ENCODE measurements around the gene BUD23.
A peak's percentile ranks its signal among the peaks of the same experiment; 100 is the strongest.

The BUD23 gene

GRCh38 chr7:73668886-73669230 lies 14.5 kb upstream of the BUD23 start:
- Histone ChIP-seq H2AFZ (ENCODE audit: low read depth, low read length) (no peak overlapping the region), H3K27me3 (ENCODE audit: insufficient read depth, low read length, poor library complexity) (peaks cover 6% of the 10 kb centered on the region), H3K9me3 (ENCODE audit: insufficient read depth, low read length, severe bottlenecking) (no peaks in the 10 kb centered on the region), H3K4me1 (ENCODE audit: insufficient read depth, low read length) (peaks cover 11% of the 10 kb centered on the region), H3K9ac (ENCODE audit: low read depth, low read length) (peak overlapping the region; percentile 59; the same call in 1 of the 2 replicates), H3K27ac (ENCODE audit: low read length) (no peak overlapping the region), H3K79me2 (ENCODE audit: insufficient read depth, low read length) (no peaks in the 10 kb centered on the region), H3K4me2 (ENCODE audit: insufficient read depth, low read length) (peak overlapping the region; percentile 76), H3K4me3 (ENCODE audit: low read depth in 1 of 2, low read length in 2 of 2) (peak overlapping the region in 1 of 2 experiments; percentile 56; a peak in 2 of 4 replicates), H3K36me3 (ENCODE audit: insufficient read depth, low read length) (no peaks in the 10 kb centered on the region), H4K20me1 (ENCODE audit: insufficient read depth, low read length) (no peaks in the 10 kb centered on the region)
- ATAC-seq (ENCODE audit: insufficient read depth, low read depth): no peak
- DNase-seq: no peak
- no peak for TF ChIP-seq EZH2 (IDR thresholded peaks at IDR 0.05; ENCODE audit: borderline replicate concordance, low read depth, low read length, severe bottlenecking)
- no peak for TF ChIP-seq CTCF (IDR thresholded peaks at IDR 0.05; ENCODE audit: borderline replicate concordance, extremely low read depth, low read length, poor library complexity, severe bottlenecking)

- Histone ChIP-seq H3K4me3 (ENCODE audit: low read depth in 1 of 2, low read length in 2 of 2) (no peak overlapping the region), H2AFZ (ENCODE audit: low read depth, low read length) (no peak overlapping the region), H3K4me1 (ENCODE audit: insufficient read depth, low read length) (peaks cover 11% of the 10 kb centered on the region), H3K36me3 (ENCODE audit: insufficient read depth, low read length) (no peaks in the 10 kb centered on the region), H3K27me3 (ENCODE audit: insufficient read depth, low read length, poor library complexity) (peaks cover 6% of the 10 kb centered on the region), H3K79me2 (ENCODE audit: insufficient read depth, low read length) (no peaks in the 10 kb centered on the region), H3K9me3 (ENCODE audit: insufficient read depth, low read length, severe bottlenecking) (no peaks in the 10 kb centered on the region), H3K27ac (ENCODE audit: low read length) (no peak overlapping the region), H3K9ac (ENCODE audit: low read depth, low read length) (no peak overlapping the region), H4K20me1 (ENCODE audit: insufficient read depth, low read length) (no peaks in the 10 kb centered on the region), H3K4me2 (ENCODE audit: insufficient read depth, low read length) (no peak overlapping the region)
- no peak for ATAC-seq (ENCODE audit: insufficient read depth, low read depth)
- no peak for TF ChIP-seq EZH2 (IDR thresholded peaks at IDR 0.05; ENCODE audit: borderline replicate concordance, low read depth, low read length, severe bottlenecking)
- no peak for TF ChIP-seq CTCF (IDR thresholded peaks at IDR 0.05; ENCODE audit: borderline replicate concordance, extremely low read depth, low read length, poor library complexity, severe bottlenecking)
- no peak for DNase-seq
Observed at GRCh38 chr7:73669288-73669701, 14.1 kb upstream of the BUD23 start.

- H3K4me2 ChIP-seq (ENCODE audit: insufficient read depth, low read length): no peak overlapping the region
- H3K4me3 ChIP-seq (ENCODE audit: low read depth in 1 of 2, low read length in 2 of 2): no peak overlapping the region
Observed at GRCh38 chr7:73669858-73670385, 13.5 kb upstream of the BUD23 start.

More at GRCh38 chr7:73669858-73670385, 13.5 kb upstream of the BUD23 start:
- DNase-seq (no peak), ATAC-seq (ENCODE audit: insufficient read depth, low read depth) (no peak)
- Histone ChIP-seq H3K27ac (ENCODE audit: low read length) (no peak overlapping the region), H4K20me1 (ENCODE audit: insufficient read depth, low read length) (no peaks in the 10 kb centered on the region), H2AFZ (ENCODE audit: low read depth, low read length) (no peak overlapping the region), H3K4me1 (ENCODE audit: insufficient read depth, low read length) (peaks cover 11% of the 10 kb centered on the region), H3K9me3 (ENCODE audit: insufficient read depth, low read length, severe bottlenecking) (no peaks in the 10 kb centered on the region), H3K27me3 (ENCODE audit: insufficient read depth, low read length, poor library complexity) (peaks cover 6% of the 10 kb centered on the region), H3K79me2 (ENCODE audit: insufficient read depth, low read length) (no peaks in the 10 kb centered on the region), H3K36me3 (ENCODE audit: insufficient read depth, low read length) (no peaks in the 10 kb centered on the region), H3K9ac (ENCODE audit: low read depth, low read length) (no peak overlapping the region)
- TF ChIP-seq EZH2 (IDR thresholded peaks at IDR 0.05; ENCODE audit: borderline replicate concordance, low read depth, low read length, severe bottlenecking) (no peak), CTCF (IDR thresholded peaks at IDR 0.05; ENCODE audit: borderline replicate concordance, extremely low read depth, low read length, poor library complexity, severe bottlenecking) (no peak)

Data from DND-41 (cell line).